Measurements from ENCODE around the gene FREY1. TPM values are rescaled to one million over a fixed set of nuclear protein-coding genes. Genes with fewer than 3 reads are reported as not detected.

The FREY1 gene
- total and polyA plus RNA-seq, 9 of the 15 experiments (the other 6 are each of a cell fraction or from before 2014, with no cell fraction given), result 0.25 to 1.5 (median 1.1) TPM; not detected in 5

DNA sequence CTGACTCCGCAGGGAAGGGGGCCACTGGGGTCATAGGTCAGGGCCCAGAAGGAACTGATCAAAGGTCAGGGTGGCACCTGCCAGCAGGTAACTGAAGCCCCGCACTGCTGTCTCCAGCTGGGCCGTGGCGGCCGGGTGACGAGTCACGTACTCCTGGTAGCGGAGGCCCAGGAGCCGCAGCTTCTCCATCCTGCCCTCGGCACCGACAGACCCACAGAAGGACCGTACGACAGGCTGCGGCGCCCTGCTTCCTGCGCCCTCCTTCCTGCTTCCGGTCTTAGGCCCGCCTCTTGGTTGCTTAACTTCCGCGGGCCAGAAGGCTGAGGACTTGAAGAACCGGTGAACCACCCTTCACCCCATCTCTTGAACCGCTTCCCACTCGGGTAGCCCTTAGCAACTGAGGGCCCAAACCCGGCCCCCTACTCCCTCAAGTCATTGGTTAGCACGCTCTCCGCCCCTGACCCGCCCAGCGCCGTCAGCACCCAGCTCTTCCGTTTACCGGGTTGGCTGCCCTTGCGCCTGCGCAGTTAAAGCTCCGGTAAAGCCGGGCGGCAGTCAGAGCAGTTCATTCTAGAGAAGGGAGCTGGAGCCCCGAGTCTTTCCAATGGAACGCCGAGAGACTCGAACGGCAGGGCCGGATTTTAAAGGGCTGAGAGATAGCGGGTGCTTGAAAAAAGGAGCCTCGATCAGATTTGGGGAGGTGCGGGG, 10.7 kb upstream of the FREY1 start, which contains the start of gene PEX16 (continued):
- TF ChIP-seq ETS2 (tag; IDR thresholded peaks at IDR 0.05; ENCODE audit: borderline replicate concordance, poor library complexity, severe bottlenecking) (no peak), RFX5 (IDR thresholded peaks at IDR 0.05; ENCODE audit: low read depth, low read length) (no peak), FOXP1 (CRISPR knock-in tag; IDR thresholded peaks at IDR 0.05) (no peak), ADNP (tag; IDR thresholded peaks at IDR 0.05) (no peak), BCL6 (CRISPR knock-in tag; IDR thresholded peaks at IDR 0.05) (no peak), SIRT6 (IDR thresholded peaks at IDR 0.05; ENCODE audit: low read depth, low read length) (no peak), SAP30 (IDR thresholded peaks at IDR 0.05; ENCODE audit: borderline replicate concordance, insufficient read depth, low read depth, low read length, poor library complexity, severe bottlenecking) (peak; percentile 91), CBFB (CRISPR knock-in tag; IDR thresholded peaks at IDR 0.05) (no peak), ZNF12 (CRISPR knock-in tag; IDR thresholded peaks at IDR 0.05) (no peak), ZNF644 (tag; IDR thresholded peaks at IDR 0.05; ENCODE audit: low read depth) (no peak), HDAC2 (IDR thresholded peaks at IDR 0.05) (no peak)
- TF ChIP-seq, protein P1, sequence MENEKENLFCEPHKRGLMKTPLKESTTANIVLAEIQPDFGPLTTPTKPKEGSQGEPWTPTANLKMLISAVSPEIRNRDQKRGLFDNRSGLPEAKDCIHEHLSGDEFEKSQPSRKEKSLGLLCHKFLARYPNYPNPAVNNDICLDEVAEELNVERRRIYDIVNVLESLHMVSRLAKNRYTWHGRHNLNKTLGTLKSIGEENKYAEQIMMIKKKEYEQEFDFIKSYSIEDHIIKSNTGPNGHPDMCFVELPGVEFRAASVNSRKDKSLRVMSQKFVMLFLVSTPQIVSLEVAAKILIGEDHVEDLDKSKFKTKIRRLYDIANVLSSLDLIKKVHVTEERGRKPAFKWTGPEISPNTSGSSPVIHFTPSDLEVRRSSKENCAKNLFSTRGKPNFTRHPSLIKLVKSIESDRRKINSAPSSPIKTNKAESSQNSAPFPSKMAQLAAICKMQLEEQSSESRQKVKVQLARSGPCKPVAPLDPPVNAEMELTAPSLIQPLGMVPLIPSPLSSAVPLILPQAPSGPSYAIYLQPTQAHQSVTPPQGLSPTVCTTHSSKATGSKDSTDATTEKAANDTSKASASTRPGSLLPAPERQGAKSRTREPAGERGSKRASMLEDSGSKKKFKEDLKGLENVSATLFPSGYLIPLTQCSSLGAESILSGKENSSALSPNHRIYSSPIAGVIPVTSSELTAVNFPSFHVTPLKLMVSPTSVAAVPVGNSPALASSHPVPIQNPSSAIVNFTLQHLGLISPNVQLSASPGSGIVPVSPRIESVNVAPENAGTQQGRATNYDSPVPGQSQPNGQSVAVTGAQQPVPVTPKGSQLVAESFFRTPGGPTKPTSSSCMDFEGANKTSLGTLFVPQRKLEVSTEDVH (IDR thresholded peaks at IDR 0.05; ENCODE audit: low read depth, partially characterized antibody), result peak; percentile 98
- TF ChIP-seq, protein P2, sequence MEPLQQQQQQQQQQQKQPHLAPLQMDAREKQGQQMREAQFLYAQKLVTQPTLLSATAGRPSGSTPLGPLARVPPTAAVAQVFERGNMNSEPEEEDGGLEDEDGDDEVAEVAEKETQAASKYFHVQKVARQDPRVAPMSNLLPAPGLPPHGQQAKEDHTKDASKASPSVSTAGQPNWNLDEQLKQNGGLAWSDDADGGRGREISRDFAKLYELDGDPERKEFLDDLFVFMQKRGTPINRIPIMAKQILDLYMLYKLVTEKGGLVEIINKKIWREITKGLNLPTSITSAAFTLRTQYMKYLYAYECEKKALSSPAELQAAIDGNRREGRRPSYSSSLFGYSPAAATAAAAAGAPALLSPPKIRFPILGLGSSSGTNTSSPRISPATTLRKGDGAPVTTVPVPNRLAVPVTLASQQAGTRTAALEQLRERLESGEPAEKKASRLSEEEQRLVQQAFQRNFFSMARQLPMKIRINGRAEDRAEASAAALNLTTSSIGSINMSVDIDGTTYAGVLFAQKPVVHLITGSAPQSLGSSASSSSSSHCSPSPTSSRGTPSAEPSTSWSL (CRISPR knock-in tag; IDR thresholded peaks at IDR 0.05; ENCODE audit: borderline replicate concordance), result no peak
- TF ChIP-seq, protein P3, sequence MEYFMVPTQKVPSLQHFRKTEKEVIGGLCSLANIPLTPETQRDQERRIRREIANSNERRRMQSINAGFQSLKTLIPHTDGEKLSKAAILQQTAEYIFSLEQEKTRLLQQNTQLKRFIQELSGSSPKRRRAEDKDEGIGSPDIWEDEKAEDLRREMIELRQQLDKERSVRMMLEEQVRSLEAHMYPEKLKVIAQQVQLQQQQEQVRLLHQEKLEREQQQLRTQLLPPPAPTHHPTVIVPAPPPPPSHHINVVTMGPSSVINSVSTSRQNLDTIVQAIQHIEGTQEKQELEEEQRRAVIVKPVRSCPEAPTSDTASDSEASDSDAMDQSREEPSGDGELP (CRISPR knock-in tag; IDR thresholded peaks at IDR 0.05; ENCODE audit: borderline replicate concordance), result peak; percentile 67; the same call in 1 of the 2 replicates
- TF ChIP-seq, protein P4, sequence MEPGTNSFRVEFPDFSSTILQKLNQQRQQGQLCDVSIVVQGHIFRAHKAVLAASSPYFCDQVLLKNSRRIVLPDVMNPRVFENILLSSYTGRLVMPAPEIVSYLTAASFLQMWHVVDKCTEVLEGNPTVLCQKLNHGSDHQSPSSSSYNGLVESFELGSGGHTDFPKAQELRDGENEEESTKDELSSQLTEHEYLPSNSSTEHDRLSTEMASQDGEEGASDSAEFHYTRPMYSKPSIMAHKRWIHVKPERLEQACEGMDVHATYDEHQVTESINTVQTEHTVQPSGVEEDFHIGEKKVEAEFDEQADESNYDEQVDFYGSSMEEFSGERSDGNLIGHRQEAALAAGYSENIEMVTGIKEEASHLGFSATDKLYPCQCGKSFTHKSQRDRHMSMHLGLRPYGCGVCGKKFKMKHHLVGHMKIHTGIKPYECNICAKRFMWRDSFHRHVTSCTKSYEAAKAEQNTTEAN (CRISPR knock-in tag; IDR thresholded peaks at IDR 0.05), result no peak
- TF ChIP-seq, protein P5, sequence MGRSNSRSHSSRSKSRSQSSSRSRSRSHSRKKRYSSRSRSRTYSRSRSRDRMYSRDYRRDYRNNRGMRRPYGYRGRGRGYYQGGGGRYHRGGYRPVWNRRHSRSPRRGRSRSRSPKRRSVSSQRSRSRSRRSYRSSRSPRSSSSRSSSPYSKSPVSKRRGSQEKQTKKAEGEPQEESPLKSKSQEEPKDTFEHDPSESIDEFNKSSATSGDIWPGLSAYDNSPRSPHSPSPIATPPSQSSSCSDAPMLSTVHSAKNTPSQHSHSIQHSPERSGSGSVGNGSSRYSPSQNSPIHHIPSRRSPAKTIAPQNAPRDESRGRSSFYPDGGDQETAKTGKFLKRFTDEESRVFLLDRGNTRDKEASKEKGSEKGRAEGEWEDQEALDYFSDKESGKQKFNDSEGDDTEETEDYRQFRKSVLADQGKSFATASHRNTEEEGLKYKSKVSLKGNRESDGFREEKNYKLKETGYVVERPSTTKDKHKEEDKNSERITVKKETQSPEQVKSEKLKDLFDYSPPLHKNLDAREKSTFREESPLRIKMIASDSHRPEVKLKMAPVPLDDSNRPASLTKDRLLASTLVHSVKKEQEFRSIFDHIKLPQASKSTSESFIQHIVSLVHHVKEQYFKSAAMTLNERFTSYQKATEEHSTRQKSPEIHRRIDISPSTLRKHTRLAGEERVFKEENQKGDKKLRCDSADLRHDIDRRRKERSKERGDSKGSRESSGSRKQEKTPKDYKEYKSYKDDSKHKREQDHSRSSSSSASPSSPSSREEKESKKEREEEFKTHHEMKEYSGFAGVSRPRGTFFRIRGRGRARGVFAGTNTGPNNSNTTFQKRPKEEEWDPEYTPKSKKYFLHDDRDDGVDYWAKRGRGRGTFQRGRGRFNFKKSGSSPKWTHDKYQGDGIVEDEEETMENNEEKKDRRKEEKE (IDR thresholded peaks at IDR 0.05; ENCODE audit: borderline replicate concordance in 1 of 2, control insufficient read depth in 1 of 2, low read depth in 2 of 2, low read length in 1 of 2), result no peak

All from K562 (cell line).